HEK293 (cell line): ENCODE data around the gene SLC26A5.
A peak's percentile ranks its signal among the peaks of the same experiment; 100 is the strongest.

Source experiments
- FEZF1 ChIP-seq: fragments of 450-650 bp; formaldehyde crosslinking; IDR thresholded peaks from 2 replicates; pipeline ENCODE4 v1.5.1; 2016; ENCODE audit warnings: missing biosample characterization, missing genetic modification characterization
- KLF8 ChIP-seq: fragments of 450-650 bp; formaldehyde crosslinking; IDR thresholded peaks from 2 replicates; pipeline ENCODE4 v1.5.1; 2016; ENCODE audit warnings: missing biosample characterization, missing genetic modification characterization
- KLF9 ChIP-seq: fragments of 450-650 bp; formaldehyde crosslinking; IDR thresholded peaks from 2 replicates; pipeline ENCODE4 v1.5.1; 2016; ENCODE audit warnings: missing biosample characterization, missing genetic modification characterization, low read depth
- OVOL3 ChIP-seq: fragments of 450-650 bp; formaldehyde crosslinking; IDR thresholded peaks from 2 replicates; pipeline ENCODE4 v1.5.1; 2016; ENCODE audit warnings: missing biosample characterization, missing genetic modification characterization
- PATZ1 ChIP-seq: fragments of 450-650 bp; formaldehyde crosslinking; IDR thresholded peaks from 2 replicates; pipeline ENCODE4 v1.5.1; 2016; ENCODE audit warnings: missing biosample characterization, missing genetic modification characterization
- PRDM1 ChIP-seq: fragments of 450-650 bp; formaldehyde crosslinking; IDR thresholded peaks from 2 replicates; pipeline ENCODE4; 2016; ENCODE audit warnings: missing biosample characterization, missing genetic modification characterization
- SCRT2 ChIP-seq: fragments of 450-650 bp; formaldehyde crosslinking; IDR thresholded peaks from 2 replicates; pipeline ENCODE4 v1.5.1; 2016; ENCODE audit warnings: missing biosample characterization, missing genetic modification characterization
- TRIM28 ChIP-seq: IDR thresholded peaks from 2 replicates; pipeline ENCODE4 v1.6.1; 2011; ENCODE audit warnings: low read length, control low read depth, borderline replicate concordance
- YY1 ChIP-seq: fragments of 450-650 bp; formaldehyde crosslinking; IDR thresholded peaks from 2 replicates; pipeline ENCODE4 v1.5.1; 2018; ENCODE audit warnings: missing biosample characterization, missing genetic modification characterization
- ZBTB48 ChIP-seq: fragments of 450-650 bp; formaldehyde crosslinking; IDR thresholded peaks from 2 replicates; pipeline ENCODE4 v1.5.1; 2016; ENCODE audit warnings: missing biosample characterization, missing genetic modification characterization
- ZBTB6 ChIP-seq: fragments of 450-650 bp; formaldehyde crosslinking; IDR thresholded peaks from 2 replicates; pipeline ENCODE4 v1.5.1; 2017; ENCODE audit warnings: missing biosample characterization, missing genetic modification characterization
- ZNF146 ChIP-seq: fragments of 450-650 bp; formaldehyde crosslinking; IDR thresholded peaks from 2 replicates; pipeline ENCODE4 v1.5.1; 2016; ENCODE audit warnings: missing biosample characterization, missing genetic modification characterization
- ZNF280D ChIP-seq: fragments of 450-650 bp; formaldehyde crosslinking; IDR thresholded peaks from 2 replicates; pipeline ENCODE4 v1.5.1; 2016; ENCODE audit warnings: missing biosample characterization, missing genetic modification characterization
- ZNF324 ChIP-seq: fragments of 450-650 bp; formaldehyde crosslinking; IDR thresholded peaks from 2 replicates; pipeline ENCODE4 v1.5.1; 2016; ENCODE audit warnings: missing biosample characterization, missing genetic modification characterization
- ZNF518A ChIP-seq: fragments of 450-650 bp; formaldehyde crosslinking; conservative IDR thresholded peaks from 2 replicates; pipeline ENCODE4 v1.5.1; 2016; ENCODE audit warnings: low read depth, missing biosample characterization, missing genetic modification characterization
- ZNF610 ChIP-seq: fragments of 450-650 bp; formaldehyde crosslinking; IDR thresholded peaks from 2 replicates; pipeline ENCODE4 v1.5.1; 2016; ENCODE audit warnings: missing biosample characterization, missing genetic modification characterization, borderline replicate concordance
- ZNF639 ChIP-seq: fragments of 450-650 bp; formaldehyde crosslinking; IDR thresholded peaks from 2 replicates; pipeline ENCODE4 v1.5.1; 2016; ENCODE audit warnings: missing biosample characterization, missing genetic modification characterization
- ZNF692 ChIP-seq: fragments of 450-650 bp; formaldehyde crosslinking; IDR thresholded peaks from 2 replicates; pipeline ENCODE4 v1.5.1; 2016; ENCODE audit warnings: missing biosample characterization, missing genetic modification characterization
- ZNF76 ChIP-seq: fragments of 450-650 bp; formaldehyde crosslinking; IDR thresholded peaks from 2 replicates; pipeline ENCODE4; 2016; ENCODE audit warnings: low read depth, missing biosample characterization, missing genetic modification characterization, borderline replicate concordance
- ZSCAN30 ChIP-seq: fragments of 450-650 bp; IDR thresholded peaks from 2 replicates; pipeline ENCODE4 v1.5.1; 2018; ENCODE audit warnings: missing biosample characterization, mild to moderate bottlenecking, missing genetic modification characterization, moderate library complexity
- ZSCAN4 ChIP-seq: fragments of 450-650 bp; formaldehyde crosslinking; IDR thresholded peaks from 2 replicates; pipeline ENCODE4 v1.5.1; 2017; ENCODE audit warnings: missing biosample characterization, missing genetic modification characterization

The SLC26A5 gene

GRCh38 chr7:103347507-103348267 is 98.3 kb downstream of the SLC26A5 start, which contains the start of gene PSMC2 (continued):
- peak; percentile 50; the same call in 1 of the 2 replicates for TF ChIP-seq PATZ1 (tag by site-specific recombination)
- TF ChIP-seq ZNF639 (tag by site-specific recombination) = 0 out of 2 replicates have a peak, but pooled peaks have one; percentile 39
- peak; percentile 55; the same call in 1 of the 2 replicates for TF ChIP-seq OVOL3 (tag by site-specific recombination)
- no peak for TF ChIP-seq FEZF1
- peak; percentile 71 for TF ChIP-seq KLF8 (tag by site-specific recombination)
- TF ChIP-seq YY1 (tag by site-specific recombination) = peak; percentile 53; the same call in 1 of the 2 replicates
- peak; percentile 76 for TF ChIP-seq ZNF692
- TF ChIP-seq ZNF518A (tag by site-specific recombination) = peak; percentile 91
- 0 out of 2 replicates have a peak, but pooled peaks have one; percentile 19 for TF ChIP-seq PRDM1 (tag by site-specific recombination)
- peak; percentile 57; the same call in 1 of the 2 replicates for TF ChIP-seq ZBTB6
- peak; percentile 89 for TF ChIP-seq ZBTB48 (tag by site-specific recombination)
- 0 out of 2 replicates have a peak, but pooled peaks have one; percentile 62 for TF ChIP-seq ZNF610
- peak; percentile 83 for TF ChIP-seq ZSCAN30
- peak; percentile 62; the same call in 1 of the 2 replicates for TF ChIP-seq ZNF76
- peak; percentile 69 for TF ChIP-seq TRIM28
- TF ChIP-seq KLF9 = 0 out of 2 replicates have a peak, but pooled peaks have one; percentile 18
- peak; percentile 51; the same call in 1 of the 2 replicates for TF ChIP-seq ZSCAN4 (tag by site-specific recombination)
- TF ChIP-seq ZNF146 (tag by site-specific recombination) = 0 out of 2 replicates have a peak, but pooled peaks have one; percentile 13
- peak; percentile 22; the same call in 1 of the 2 replicates for TF ChIP-seq ZNF280D
- TF ChIP-seq ZNF324 (tag by site-specific recombination) = no peak; the same call in 1 of the 2 replicates
- TF ChIP-seq SCRT2 = peak; percentile 58
